ENCODE measurements around the gene FAM171A2. TPM values are rescaled to one million over a fixed set of nuclear protein-coding genes. Genes with fewer than 3 reads are reported as not detected.

Gene FAM171A2
- total RNA-seq, 4 donors from 2014 or later, result 0.66 to 6.2 (median 1.1) TPM

- TF ChIP-seq CTCF (IDR thresholded peaks at IDR 0.05; ENCODE audit: low read depth), result no peak
These were observed 10.9 kb upstream of the FAM171A2 start for GRCh38 chr17:44374306-44375195.

- no peak for TF ChIP-seq CTCF (IDR thresholded peaks at IDR 0.05; ENCODE audit: low read depth)
These were observed 8.4 kb upstream of the FAM171A2 start for GRCh38 chr17:44372036-44372435.

- TF ChIP-seq CTCF (IDR thresholded peaks at IDR 0.05; ENCODE audit: low read depth), result no peak
These were observed 3.8 kb upstream of the FAM171A2 start for GRCh38 chr17:44367231-44367979.

- TF ChIP-seq CTCF (IDR thresholded peaks at IDR 0.05; ENCODE audit: low read depth), result no peak
These were observed 572 bp downstream of the FAM171A2 start for GRCh38 chr17:44362949-44363612.

GRCh38 chr17:44362459-44362948 is 1.1 kb downstream of the FAM171A2 start:
- TF ChIP-seq CTCF (IDR thresholded peaks at IDR 0.05; ENCODE audit: low read depth), result no peak

GRCh38 chr17:44361292-44362260 is 2.1 kb downstream of the FAM171A2 start:
- no peak for TF ChIP-seq CTCF (IDR thresholded peaks at IDR 0.05; ENCODE audit: low read depth)

Measured in subcutaneous adipose tissue (tissue), 4 donors.